ENCODE results near the gene ZCWPW1.

The ZCWPW1 gene

DNA sequence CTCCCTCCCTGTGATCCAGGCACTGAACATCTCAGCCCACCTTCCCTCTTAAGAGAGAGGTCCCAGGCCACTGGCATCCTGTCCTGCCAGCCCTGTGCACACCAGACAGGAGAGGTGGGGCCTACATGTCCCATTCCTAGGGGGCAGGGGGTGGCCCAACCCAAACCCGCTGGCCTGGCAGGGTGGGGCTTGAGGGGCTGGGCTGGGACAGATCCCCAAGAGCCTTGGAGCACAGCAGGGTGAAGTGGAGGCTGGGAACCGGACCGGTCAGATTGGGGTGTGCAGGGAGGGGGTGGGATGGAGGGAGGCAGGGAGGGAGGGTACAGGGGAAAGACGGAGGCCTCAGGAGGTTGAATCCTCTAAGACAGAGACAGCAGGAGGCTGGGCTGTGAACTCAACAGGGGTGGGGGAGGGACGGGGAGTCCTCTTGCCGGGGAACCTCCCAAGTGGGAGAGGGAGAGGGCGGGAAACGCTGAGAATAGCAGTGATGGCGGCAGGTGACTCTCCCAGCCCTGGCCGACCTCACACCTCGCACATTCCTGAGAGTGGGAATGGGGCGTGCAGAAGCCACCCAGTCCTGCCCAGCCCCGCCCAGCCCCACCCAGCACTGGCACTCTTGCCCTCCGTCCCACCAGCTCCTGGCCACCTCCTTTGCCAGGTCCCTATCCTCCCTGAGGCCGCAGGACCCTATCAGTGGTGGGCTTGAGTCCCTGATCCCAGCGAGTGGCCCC, 43.8 kb upstream of the ZCWPW1 start:
- peak overlapping the region; percentile 93 for H3K27ac ChIP-seq
- H3K4me3 ChIP-seq = peak overlapping the region; percentile 74
- no peaks in the 10 kb centered on the region for H3K9me3 ChIP-seq (ENCODE audit: low read depth, low read length)
- peaks cover 7% of the 10 kb centered on the region; the same call in 1 of the 2 replicates for H3K36me3 ChIP-seq (ENCODE audit: insufficient read depth, low read length)
- no peak for DNase-seq (ENCODE audit: low read depth, low spot score)
- H3K9ac ChIP-seq (ENCODE audit: insufficient read length) = no peak overlapping the region
- TF ChIP-seq FOXP2 (optimal IDR thresholded peaks at IDR 0.05; ENCODE audit: control extremely low read depth, extremely low read length, insufficient read depth) (no peak), EZH2 (IDR thresholded peaks at IDR 0.05) (no peak), POLR2AphosphoS5 (IDR thresholded peaks at IDR 0.05; ENCODE audit: borderline replicate concordance, low read depth, low read length) (no peak)

DNA sequence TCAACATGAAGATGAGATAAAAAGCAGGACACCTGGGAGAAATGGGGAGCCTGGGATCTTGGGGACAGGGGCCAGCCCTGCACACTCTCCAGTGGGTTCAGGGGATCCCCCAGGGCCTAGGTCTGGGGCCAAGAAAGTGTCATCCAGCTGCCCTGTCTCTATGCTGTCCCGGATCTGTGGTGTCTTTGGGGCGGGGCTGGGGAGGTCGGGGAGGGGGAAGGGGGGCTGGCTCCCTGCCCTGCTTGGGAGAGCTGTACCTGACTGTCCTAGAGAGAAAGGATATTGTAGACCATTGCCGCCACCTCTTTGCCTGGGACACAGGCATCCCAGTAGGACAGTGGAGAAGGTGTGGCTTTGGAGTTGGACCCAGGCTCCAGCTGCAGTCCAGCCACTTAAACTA, 42.5 kb upstream of the ZCWPW1 start:
- Histone ChIP-seq H3K9me3 (ENCODE audit: low read depth, low read length) (no peaks in the 10 kb centered on the region), H3K4me3 (no peak overlapping the region), H3K36me3 (ENCODE audit: insufficient read depth, low read length) (peaks cover 7% of the 10 kb centered on the region; the same call in 1 of the 2 replicates), H3K9ac (ENCODE audit: insufficient read length) (no peak overlapping the region), H3K27ac (no peak overlapping the region)
- no peak for DNase-seq (ENCODE audit: low read depth, low spot score)
- TF ChIP-seq FOXP2 (optimal IDR thresholded peaks at IDR 0.05; ENCODE audit: control extremely low read depth, extremely low read length, insufficient read depth) = no peak
- TF ChIP-seq POLR2AphosphoS5 (IDR thresholded peaks at IDR 0.05; ENCODE audit: borderline replicate concordance, low read depth, low read length) = no peak
- no peak for TF ChIP-seq EZH2 (IDR thresholded peaks at IDR 0.05)

DNA sequence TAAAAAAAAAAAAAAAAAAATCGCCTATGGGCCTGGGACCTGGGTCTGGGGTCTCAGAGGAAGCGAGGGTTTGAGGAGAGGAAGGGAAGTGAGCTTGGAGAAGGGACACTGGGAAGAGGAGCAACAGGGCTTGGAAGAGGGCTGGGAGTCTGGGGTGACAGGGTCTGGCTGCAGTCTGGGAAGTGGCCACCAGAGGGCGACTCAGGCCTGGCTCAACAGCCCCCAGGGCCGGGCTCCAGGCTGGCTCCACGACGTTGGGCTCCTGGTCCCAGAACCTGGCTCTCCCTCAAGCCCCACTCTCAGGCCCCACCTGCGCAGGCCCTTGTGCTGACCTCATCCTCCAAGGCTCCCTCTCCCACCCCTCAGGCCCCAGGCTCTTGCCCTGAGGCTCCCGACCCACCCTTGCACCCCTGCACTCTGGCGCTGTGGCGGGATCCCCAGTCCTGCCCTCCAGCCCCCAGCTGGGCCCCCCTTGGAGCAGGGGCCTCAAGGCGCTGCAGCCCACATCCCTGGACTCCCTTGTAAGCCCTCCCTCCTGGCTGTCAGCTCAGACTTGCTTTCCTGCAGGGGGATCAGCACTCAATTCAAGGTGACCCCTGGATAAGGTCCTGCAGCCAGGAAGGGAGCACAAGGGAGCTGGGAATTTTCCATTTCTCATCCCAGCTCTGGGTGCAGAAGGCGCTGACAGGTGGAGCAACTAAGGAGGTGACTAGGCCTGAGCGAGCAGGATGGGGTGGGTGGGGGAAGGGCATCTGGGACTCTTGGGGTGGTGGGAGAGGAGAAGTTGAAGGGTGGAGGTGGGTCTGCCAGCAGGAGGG, 40.9 kb upstream of the ZCWPW1 start:
- peak; percentile 28 for DNase-seq (ENCODE audit: low read depth, low spot score)
- 0 out of 2 replicates have a peak, but pooled peaks have one; percentile 16 for TF ChIP-seq POLR2AphosphoS5 (IDR thresholded peaks at IDR 0.05; ENCODE audit: borderline replicate concordance, low read depth, low read length)
- peak; percentile 12 for TF ChIP-seq FOXP2 (optimal IDR thresholded peaks at IDR 0.05; ENCODE audit: control extremely low read depth, extremely low read length, insufficient read depth)
- no peak for TF ChIP-seq EZH2 (IDR thresholded peaks at IDR 0.05)
- Histone ChIP-seq H3K27ac (no peak overlapping the region), H3K9ac (ENCODE audit: insufficient read length) (no peak overlapping the region), H3K36me3 (ENCODE audit: insufficient read depth, low read length) (peaks cover 6% of the 10 kb centered on the region; the same call in 1 of the 2 replicates), H3K9me3 (ENCODE audit: low read depth, low read length) (no peaks in the 10 kb centered on the region), H3K4me3 (no peak overlapping the region)

DNA sequence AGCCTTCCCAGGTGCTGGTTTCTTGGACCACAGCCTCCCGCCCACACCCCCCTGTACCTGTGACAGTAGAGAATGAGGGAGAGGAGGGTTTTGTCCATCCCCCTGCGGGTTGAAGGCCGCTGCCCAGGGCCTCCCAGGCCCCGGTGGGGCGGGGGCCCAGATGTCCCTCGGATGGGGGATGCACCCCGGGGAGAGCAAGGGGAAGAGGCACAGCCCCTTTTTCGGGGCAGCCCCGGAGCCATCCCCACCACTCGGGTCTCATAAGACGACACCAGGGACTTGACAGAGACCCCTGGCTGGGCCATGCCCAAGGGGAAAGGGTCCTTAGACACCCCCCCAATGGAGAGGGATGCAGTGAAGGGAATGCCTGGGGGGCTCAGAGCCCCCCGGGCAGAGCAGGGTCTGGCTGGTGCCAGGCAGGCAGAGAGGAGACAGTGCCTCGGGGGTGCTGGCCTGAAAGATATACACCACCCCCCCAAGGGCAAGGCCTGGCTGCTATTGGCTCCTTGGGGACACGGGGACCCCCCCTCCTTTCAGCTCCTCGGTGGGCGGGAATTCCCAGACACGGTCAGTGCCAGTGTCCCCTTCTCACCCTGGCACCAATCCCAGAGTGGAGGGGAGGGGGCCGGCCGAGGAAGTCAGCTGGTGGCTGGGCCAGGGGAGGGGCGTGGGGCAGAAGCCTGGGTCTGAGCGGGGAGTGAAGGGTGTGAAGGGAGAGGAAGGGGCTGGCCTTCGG, 39.3 kb upstream of the ZCWPW1 start:
- DNase-seq (ENCODE audit: low read depth, low spot score) = no peak
- no peaks in the 10 kb centered on the region for H3K9me3 ChIP-seq (ENCODE audit: low read depth, low read length)
- H3K36me3 ChIP-seq (ENCODE audit: insufficient read depth, low read length) = no peaks in the 10 kb centered on the region; the same call in 1 of the 2 replicates
- no peak overlapping the region for H3K9ac ChIP-seq (ENCODE audit: insufficient read length)
- H3K4me3 ChIP-seq = no peak overlapping the region
- H3K27ac ChIP-seq = no peak overlapping the region
- TF ChIP-seq EZH2 (IDR thresholded peaks at IDR 0.05) (no peak), FOXP2 (optimal IDR thresholded peaks at IDR 0.05; ENCODE audit: control extremely low read depth, extremely low read length, insufficient read depth) (no peak), POLR2AphosphoS5 (IDR thresholded peaks at IDR 0.05; ENCODE audit: borderline replicate concordance, low read depth, low read length) (no peak)

DNA sequence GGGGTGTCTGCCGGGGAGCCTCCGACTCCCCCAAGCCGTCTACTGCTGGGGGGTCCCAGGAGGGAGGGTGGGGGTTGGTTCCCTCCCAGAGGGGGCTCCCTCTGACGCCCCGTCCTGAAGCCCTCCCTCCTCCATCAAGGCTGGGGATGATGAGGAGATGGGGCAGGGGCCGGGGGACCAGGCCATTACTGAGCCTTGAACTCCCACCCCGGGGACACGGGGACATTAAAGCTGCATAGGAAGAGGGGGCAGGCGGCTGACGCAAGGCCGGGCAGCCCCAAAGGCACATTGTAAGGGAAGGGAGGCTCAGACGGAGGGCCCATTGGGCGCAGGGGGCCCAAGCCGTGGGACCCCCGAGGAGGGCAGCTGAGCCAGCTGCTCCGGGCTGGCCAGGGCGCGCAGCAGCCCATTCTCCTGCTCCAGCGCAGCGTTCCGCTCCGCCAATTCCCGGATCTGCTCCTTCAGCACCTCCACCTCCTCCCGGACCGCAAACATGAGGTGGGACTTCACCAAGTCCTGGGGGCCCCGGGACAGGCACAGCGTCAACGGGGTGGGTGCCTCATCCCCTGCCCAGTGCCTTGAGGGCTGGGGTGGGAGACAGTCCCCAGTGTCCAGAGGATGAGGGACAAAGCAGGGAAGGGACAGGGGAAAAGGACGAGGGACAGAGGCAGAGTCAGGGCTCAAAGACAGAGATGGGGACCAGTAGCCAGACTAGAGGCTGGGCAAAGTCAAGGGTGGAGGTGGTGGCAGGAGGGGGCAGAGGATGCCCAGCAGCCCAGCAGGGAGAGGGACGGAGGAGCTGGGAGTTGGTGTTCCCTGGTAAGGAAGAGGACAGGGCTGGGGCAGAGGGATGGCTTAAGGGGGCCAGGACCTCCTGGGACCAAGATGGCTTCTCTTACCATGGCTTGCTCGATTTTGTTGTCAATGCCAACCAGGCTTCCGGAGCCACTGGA, 38.4 kb upstream of the ZCWPW1 start:
- Histone ChIP-seq H3K9ac (ENCODE audit: insufficient read length) (no peak overlapping the region), H3K27ac (no peak overlapping the region), H3K4me3 (no peak overlapping the region), H3K9me3 (ENCODE audit: low read depth, low read length) (no peaks in the 10 kb centered on the region), H3K36me3 (ENCODE audit: insufficient read depth, low read length) (no peaks in the 10 kb centered on the region; the same call in 1 of the 2 replicates)
- no peak for DNase-seq (ENCODE audit: low read depth, low spot score)
- TF ChIP-seq POLR2AphosphoS5 (IDR thresholded peaks at IDR 0.05; ENCODE audit: borderline replicate concordance, low read depth, low read length) = peak; percentile 18; the same call in 1 of the 2 replicates
- TF ChIP-seq EZH2 (IDR thresholded peaks at IDR 0.05) = no peak
- TF ChIP-seq FOXP2 (optimal IDR thresholded peaks at IDR 0.05; ENCODE audit: control extremely low read depth, extremely low read length, insufficient read depth) = no peak

DNA sequence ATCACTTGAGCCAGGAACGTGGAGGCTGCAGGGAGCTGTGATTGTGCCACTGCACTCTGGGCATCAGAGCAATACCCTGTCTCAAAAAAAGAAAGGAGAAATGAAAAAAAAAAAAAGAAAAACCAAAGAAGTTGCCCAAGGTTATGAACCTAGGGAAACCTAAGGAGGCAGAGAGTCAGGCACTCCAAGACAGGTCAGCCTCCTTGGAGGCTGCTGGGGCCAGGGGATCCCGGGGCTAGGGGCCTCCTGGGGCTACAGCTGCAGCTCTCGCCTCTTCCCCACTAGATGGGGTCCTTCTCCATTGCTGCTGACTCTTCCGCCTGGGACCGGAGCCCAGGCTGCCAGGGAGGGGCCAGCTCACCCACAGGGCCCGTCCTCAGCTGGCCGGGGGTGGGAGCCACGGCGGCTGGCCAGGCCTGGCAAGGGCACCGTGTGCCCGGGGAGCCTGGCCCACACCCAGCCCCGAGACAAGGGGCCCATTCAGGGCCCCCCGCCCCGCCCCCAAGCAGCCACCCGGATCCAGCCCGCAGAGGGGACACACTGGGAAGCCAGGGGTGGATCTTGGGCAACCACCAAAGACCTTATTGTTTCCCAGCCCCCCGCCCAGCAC, 37.3 kb upstream of the ZCWPW1 start:
- Histone ChIP-seq H3K9me3 (ENCODE audit: low read depth, low read length) (no peaks in the 10 kb centered on the region), H3K4me3 (no peak overlapping the region), H3K36me3 (ENCODE audit: insufficient read depth, low read length) (no peaks in the 10 kb centered on the region; the same call in 1 of the 2 replicates), H3K27ac (no peak overlapping the region), H3K9ac (ENCODE audit: insufficient read length) (no peak overlapping the region)
- TF ChIP-seq FOXP2 (optimal IDR thresholded peaks at IDR 0.05; ENCODE audit: control extremely low read depth, extremely low read length, insufficient read depth) (no peak), POLR2AphosphoS5 (IDR thresholded peaks at IDR 0.05; ENCODE audit: borderline replicate concordance, low read depth, low read length) (no peak), EZH2 (IDR thresholded peaks at IDR 0.05) (no peak)
- no peak for DNase-seq (ENCODE audit: low read depth, low spot score)

DNA sequence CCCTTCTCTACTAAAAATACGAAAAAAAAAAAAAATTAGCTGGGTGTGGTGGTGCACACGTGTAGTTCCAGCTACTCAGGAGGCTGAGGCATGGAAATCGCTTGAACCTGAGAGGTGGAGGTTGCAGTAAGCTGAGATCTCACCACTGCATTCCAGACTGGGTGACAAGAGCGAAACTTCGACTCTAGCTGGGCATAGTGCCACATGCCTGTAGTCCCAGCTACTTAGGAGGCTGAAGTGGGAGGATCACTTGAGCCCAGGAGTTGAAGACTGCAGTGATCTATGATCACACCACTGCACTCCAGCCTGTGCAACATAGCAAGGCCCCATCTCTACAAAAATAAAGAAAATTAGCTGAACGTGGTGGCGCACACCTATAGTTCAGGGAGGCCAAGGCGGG, 36.8 kb upstream of the ZCWPW1 start:
- no peaks in the 10 kb centered on the region; the same call in 1 of the 2 replicates for H3K36me3 ChIP-seq (ENCODE audit: insufficient read depth, low read length)
- H3K9ac ChIP-seq (ENCODE audit: insufficient read length) = no peak overlapping the region
- no peaks in the 10 kb centered on the region for H3K9me3 ChIP-seq (ENCODE audit: low read depth, low read length)
- no peak overlapping the region for H3K27ac ChIP-seq
- no peak overlapping the region for H3K4me3 ChIP-seq
- DNase-seq (ENCODE audit: low read depth, low spot score) = no peak
- no peak for TF ChIP-seq FOXP2 (optimal IDR thresholded peaks at IDR 0.05; ENCODE audit: control extremely low read depth, extremely low read length, insufficient read depth)
- TF ChIP-seq POLR2AphosphoS5 (IDR thresholded peaks at IDR 0.05; ENCODE audit: borderline replicate concordance, low read depth, low read length) = no peak
- no peak for TF ChIP-seq EZH2 (IDR thresholded peaks at IDR 0.05)

Data from SK-N-MC (cell line).